Measurements from ENCODE around the gene POLG. TPM values are rescaled to one million over a fixed set of nuclear protein-coding genes. Genes with fewer than 3 reads are reported as not detected.
A peak's percentile ranks its signal among the peaks of the same experiment; 100 is the strongest.

POLG gene
- polyA plus RNA-seq, 2 of the 4 experiments (the other 2 are of a cell fraction) = 24.1 to 50.2 TPM

DNA sequence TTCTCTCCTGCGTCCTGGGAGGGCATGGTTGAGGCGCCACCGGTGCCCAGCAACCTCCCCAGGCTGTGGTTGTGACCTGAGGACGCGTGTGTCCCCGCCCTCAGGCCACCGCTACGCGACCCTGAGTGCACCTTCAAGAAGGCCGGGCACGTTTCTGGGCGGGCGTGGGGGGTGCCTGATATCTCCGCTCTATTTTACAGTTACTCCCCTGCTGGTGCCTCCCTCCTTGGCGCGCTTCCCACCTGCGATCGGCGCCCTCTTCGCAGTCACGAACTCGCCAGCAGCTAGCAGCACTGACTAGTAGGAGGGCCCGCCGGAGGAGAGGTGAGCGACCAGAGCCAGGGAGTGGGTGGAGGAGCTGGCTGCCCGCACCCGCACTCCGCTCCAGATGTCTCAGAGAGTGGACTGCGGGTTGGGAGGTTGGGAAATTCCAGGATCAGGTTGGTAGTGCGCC is 43.2 kb upstream of the POLG start:
- H3K4me3 ChIP-seq = no peak overlapping the region
- H3K4me2 ChIP-seq = no peak overlapping the region
- ChIA-PET POLR2A (no interaction called here), CTCF (interaction anchor here (1.0 to 21.9 kb wide), 7 partner anchors 14 to 95 kb away, joined by 3 to 494 read pairs (median 5); no protein-coding TSS in a partner anchor)
- no peaks in the 10 kb centered on the region for H3K9me3 ChIP-seq
- DNase-seq (ENCODE audit: low read depth in 1 of 2, low spot score in 1 of 2) (no peak), FAIRE-seq (no peak), ATAC-seq (no peak)
- H3K4me1 ChIP-seq = no peaks in the 10 kb centered on the region
- TF ChIP-seq HDAC2 (IDR thresholded peaks at IDR 0.05) = no peak
- no peak for TF ChIP-seq ZC3H11A (IDR thresholded peaks at IDR 0.05)
- TF ChIP-seq EP300 (IDR thresholded peaks at IDR 0.05) = no peak
- no peak for TF ChIP-seq SMC3 (IDR thresholded peaks at IDR 0.05)
- no peak overlapping the region for H3K27ac ChIP-seq
- WGBS (ENCODE audit: missing lambda C conversion rate) = 76% methylated on average over 30 of the region's 30 CpGs

DNA sequence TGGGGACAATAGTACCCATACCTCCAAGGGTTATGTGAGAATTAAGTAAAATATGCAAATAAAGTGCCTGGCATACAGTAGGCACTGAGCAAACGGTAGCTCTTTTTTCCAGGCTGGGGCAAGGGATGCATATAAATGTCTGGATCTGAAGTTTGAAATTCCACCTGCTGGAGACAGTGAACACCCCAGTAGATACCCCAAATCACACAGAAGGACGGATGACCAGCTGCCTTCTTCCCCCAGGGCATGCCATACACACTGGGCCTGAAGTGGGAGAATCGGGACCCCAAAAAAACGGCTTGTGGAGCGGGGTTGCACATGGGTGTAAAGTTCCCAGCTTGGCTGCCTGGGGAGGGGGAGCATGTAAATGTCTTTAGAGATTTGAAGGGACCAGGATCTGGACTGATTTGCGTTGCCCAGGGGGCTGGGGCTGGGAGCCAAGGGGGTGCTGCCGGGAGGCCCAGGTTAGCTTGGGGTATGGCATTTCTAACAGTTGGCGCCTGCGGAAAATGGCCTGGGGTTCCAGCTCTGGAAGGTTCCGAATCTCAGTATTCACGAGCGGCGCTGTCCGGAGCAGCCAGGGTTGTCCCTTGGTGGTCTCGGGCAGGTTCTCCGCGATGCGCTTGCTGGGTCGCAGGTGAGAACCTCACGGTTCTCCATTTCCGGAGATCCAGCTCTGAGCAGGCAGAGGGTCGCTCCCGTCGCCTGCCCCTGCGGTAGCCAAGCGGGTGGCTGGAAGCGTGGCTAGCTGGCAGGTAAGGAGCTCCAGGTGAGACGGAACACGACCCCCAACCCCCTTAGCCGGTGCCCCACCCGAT is 42.6 kb upstream of the POLG start:
- Histone ChIP-seq H3K27ac (no peak overlapping the region), H3K4me2 (no peak overlapping the region), H3K4me3 (no peak overlapping the region), H3K9me3 (no peaks in the 10 kb centered on the region), H3K4me1 (no peaks in the 10 kb centered on the region)
- no peak for FAIRE-seq
- TF ChIP-seq, protein P1, sequence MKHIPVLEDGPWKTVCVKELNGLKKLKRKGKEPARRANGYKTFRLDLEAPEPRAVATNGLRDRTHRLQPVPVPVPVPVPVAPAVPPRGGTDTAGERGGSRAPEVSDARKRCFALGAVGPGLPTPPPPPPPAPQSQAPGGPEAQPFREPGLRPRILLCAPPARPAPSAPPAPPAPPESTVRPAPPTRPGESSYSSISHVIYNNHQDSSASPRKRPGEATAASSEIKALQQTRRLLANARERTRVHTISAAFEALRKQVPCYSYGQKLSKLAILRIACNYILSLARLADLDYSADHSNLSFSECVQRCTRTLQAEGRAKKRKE (CRISPR knock-in tag; IDR thresholded peaks at IDR 0.05; ENCODE audit: low read depth) = no peak
- TF ChIP-seq ZNF302 (CRISPR knock-in tag; IDR thresholded peaks at IDR 0.05) (no peak), EHMT2 (IDR thresholded peaks at IDR 0.05; ENCODE audit: low read depth) (no peak), HDAC2 (IDR thresholded peaks at IDR 0.05) (no peak)
- TF ChIP-seq, protein P2, sequence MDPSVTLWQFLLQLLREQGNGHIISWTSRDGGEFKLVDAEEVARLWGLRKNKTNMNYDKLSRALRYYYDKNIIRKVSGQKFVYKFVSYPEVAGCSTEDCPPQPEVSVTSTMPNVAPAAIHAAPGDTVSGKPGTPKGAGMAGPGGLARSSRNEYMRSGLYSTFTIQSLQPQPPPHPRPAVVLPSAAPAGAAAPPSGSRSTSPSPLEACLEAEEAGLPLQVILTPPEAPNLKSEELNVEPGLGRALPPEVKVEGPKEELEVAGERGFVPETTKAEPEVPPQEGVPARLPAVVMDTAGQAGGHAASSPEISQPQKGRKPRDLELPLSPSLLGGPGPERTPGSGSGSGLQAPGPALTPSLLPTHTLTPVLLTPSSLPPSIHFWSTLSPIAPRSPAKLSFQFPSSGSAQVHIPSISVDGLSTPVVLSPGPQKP (IDR thresholded peaks at IDR 0.05; ENCODE audit: low read depth, low read length) = no peak
- 71% methylated on average over 31 of the region's 31 CpGs for WGBS (ENCODE audit: missing lambda C conversion rate)
- ATAC-seq = no peak
- no peak for DNase-seq (ENCODE audit: low read depth in 1 of 2, low spot score in 1 of 2)
- ChIA-PET POLR2A (no interaction called here), CTCF (interaction anchor here (0.5 to 21.9 kb wide), 9 partner anchors 14 to 744 kb away, joined by 3 to 494 read pairs (median 4); no protein-coding TSS in a partner anchor)

GRCh38 chr15:89376388-89376787 is 41.8 kb upstream of the POLG start:
- ChIA-PET CTCF (interaction anchor here (0.5 to 21.9 kb wide), 7 partner anchors 18 to 745 kb away, joined by 3 to 494 read pairs (median 4); no protein-coding TSS in a partner anchor), POLR2A (no interaction called here)

More at GRCh38 chr15:89376388-89376787, 41.8 kb upstream of the POLG start:
- no peak for ATAC-seq
- Histone ChIP-seq H3K4me3 (no peak overlapping the region), H3K4me1 (no peaks in the 10 kb centered on the region), H3K9me3 (no peaks in the 10 kb centered on the region), H3K27ac (no peak overlapping the region), H3K4me2 (no peak overlapping the region)
- 27% methylated on average over 2 of the region's 2 CpGs for WGBS (ENCODE audit: missing lambda C conversion rate)
- TF ChIP-seq CBX2 (IDR thresholded peaks at IDR 0.05; ENCODE audit: borderline replicate concordance, low read depth) = no peak
- TF ChIP-seq RAD21 (conservative IDR thresholded peaks at IDR 0.05 in 1 of 2, IDR thresholded peaks at IDR 0.05 in 1 of 2) = no peak
- TF ChIP-seq POLR2A (IDR thresholded peaks at IDR 0.05; ENCODE audit: low read length) = no peak
- no peak for TF ChIP-seq HOXB5 (CRISPR knock-in tag; IDR thresholded peaks at IDR 0.05)
- no peak for TF ChIP-seq ESRRA (IDR thresholded peaks at IDR 0.05; ENCODE audit: borderline replicate concordance, low read length)
- no peak for TF ChIP-seq CHD4 (IDR thresholded peaks at IDR 0.05; ENCODE audit: borderline replicate concordance)
- TF ChIP-seq PBX3 (IDR thresholded peaks at IDR 0.05) = no peak
- TF ChIP-seq, protein P1 (CRISPR knock-in tag; IDR thresholded peaks at IDR 0.05; ENCODE audit: low read depth) = no peak
- TF ChIP-seq ZSCAN20 (CRISPR knock-in tag; IDR thresholded peaks at IDR 0.05) = no peak
- TF ChIP-seq EHMT2 (IDR thresholded peaks at IDR 0.05; ENCODE audit: low read depth) = no peak
- TF ChIP-seq HDAC2 (IDR thresholded peaks at IDR 0.05) = no peak
- DNase-seq (ENCODE audit: low read depth in 1 of 2, low spot score in 1 of 2) = no peak
- FAIRE-seq = peak; percentile 61
